T-helper 17 cell (primary cell): ENCODE results near the gene HABP4. TPM values are rescaled to one million over a fixed set of nuclear protein-coding genes. Genes with fewer than 3 reads are reported as not detected.
"Not testable (repeated sequence)": the region's sequence is repeated elsewhere in the genome, so short reads cannot be mapped to it uniquely, and the experiment has no call there.

Source experiments
- ATAC-seq: fragments of 150-1000 bp; cut with Tn5 transposase; 2 replicates; pipeline ENCODE4 v1.10.0; 2021; ENCODE audit warnings: mild to moderate bottlenecking, moderate library complexity
- DNase-seq, 3 donors: peaks; one replicate each; pipeline versions ENCODE4 v3.0.0 to v3.0.0-alpha.2; 2020 to 2021
- H3K9me3 ChIP-seq: one replicate; pipeline ENCODE4 v1.7.0; 2013; ENCODE audit warnings: low read length, mild to moderate bottlenecking; ENCODE audit not compliant: control insufficient read depth, poor library complexity, severe bottlenecking
- H3K27ac Mint-ChIP-seq: one replicate; pipeline ENCODE4 v1.8.0; 2022; ENCODE audit warnings: mild to moderate bottlenecking, moderate library complexity, mixed read lengths
- H3K27me3 Mint-ChIP-seq: one replicate; pipeline ENCODE4 v1.8.0; 2022; ENCODE audit warnings: mixed read lengths
- H3K36me3 Mint-ChIP-seq: one replicate; pipeline ENCODE4 v1.8.0; 2022; ENCODE audit warnings: low read depth, mixed read lengths
- H3K4me1 Mint-ChIP-seq: one replicate; pipeline ENCODE4 v1.8.0; 2022; ENCODE audit warnings: mild to moderate bottlenecking, mixed read lengths
- H3K4me3 Mint-ChIP-seq: one replicate; pipeline ENCODE4 v1.8.0; 2022; ENCODE audit warnings: mild to moderate bottlenecking, moderate library complexity, mixed read lengths
- total RNA-seq, 4 donors: library from RNA in 2 of 4; stranded (reverse) in 2 of 4; gene quantifications; one replicate each; pipeline ENCODE4 v1.2.3 and lab custom pipeline; 2022 to 2026

Gene HABP4
- total RNA-seq, 2 donors from 2014 or later: 16.6 to 21.3 TPM

GRCh38 chr9:96500696-96501632 is 51.0 kb downstream of the HABP4 start:
- H3K36me3 Mint-ChIP-seq: peaks cover 3% of the 10 kb centered on the region
- no peaks in the 10 kb centered on the region for H3K9me3 ChIP-seq
- H3K4me3 Mint-ChIP-seq: no peak overlapping the region
- H3K4me1 Mint-ChIP-seq: peaks cover 2% of the 10 kb centered on the region
- DNase-seq (no peak), ATAC-seq (no peak)
- H3K27me3 Mint-ChIP-seq: no peaks in the 10 kb centered on the region
- no peak overlapping the region for H3K27ac Mint-ChIP-seq

- no peak for ATAC-seq
- Mint-ChIP-seq H3K27me3 (no peaks in the 10 kb centered on the region), H3K4me1 (peaks cover 2% of the 10 kb centered on the region), H3K27ac (no peak overlapping the region), H3K4me3 (no peak overlapping the region), H3K36me3 (peaks cover 3% of the 10 kb centered on the region)
- no peaks in the 10 kb centered on the region for H3K9me3 ChIP-seq
- no peak for DNase-seq
Observed at GRCh38 chr9:96501633-96502538, 51.9 kb downstream of the HABP4 start.

- Mint-ChIP-seq H3K27ac (no peak overlapping the region), H3K27me3 (no peaks in the 10 kb centered on the region), H3K36me3 (peaks cover 3% of the 10 kb centered on the region), H3K4me1 (peaks cover 2% of the 10 kb centered on the region), H3K4me3 (no peak overlapping the region)
- ATAC-seq (no peak), DNase-seq (no peak)
- no peaks in the 10 kb centered on the region for H3K9me3 ChIP-seq
Observed at GRCh38 chr9:96502539-96503373, 52.8 kb downstream of the HABP4 start.

DNA sequence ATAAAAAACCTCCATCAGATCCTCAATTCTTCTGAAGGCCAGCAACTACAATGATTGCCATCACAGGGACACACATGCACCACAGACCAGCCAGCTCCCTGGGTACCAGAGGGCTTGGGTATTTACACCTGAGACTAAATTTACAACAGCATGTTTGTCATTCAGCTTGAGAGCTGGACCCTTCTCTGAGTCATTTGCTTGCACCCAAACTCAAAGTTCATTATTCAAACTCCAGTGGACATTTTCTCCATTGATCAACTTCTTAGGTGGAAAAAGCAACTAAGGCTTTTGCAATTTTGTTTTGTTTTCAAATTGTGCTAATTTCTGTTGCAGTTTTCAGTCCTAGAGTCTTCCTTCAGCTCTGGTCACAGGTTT is 53.4 kb downstream of the HABP4 start:
- not testable (repeated sequence) for ATAC-seq, H3K9me3 ChIP-seq, H3K27me3 Mint-ChIP-seq, H3K4me1 Mint-ChIP-seq, H3K36me3 Mint-ChIP-seq, DNase-seq, H3K4me3 Mint-ChIP-seq, H3K27ac Mint-ChIP-seq

DNA sequence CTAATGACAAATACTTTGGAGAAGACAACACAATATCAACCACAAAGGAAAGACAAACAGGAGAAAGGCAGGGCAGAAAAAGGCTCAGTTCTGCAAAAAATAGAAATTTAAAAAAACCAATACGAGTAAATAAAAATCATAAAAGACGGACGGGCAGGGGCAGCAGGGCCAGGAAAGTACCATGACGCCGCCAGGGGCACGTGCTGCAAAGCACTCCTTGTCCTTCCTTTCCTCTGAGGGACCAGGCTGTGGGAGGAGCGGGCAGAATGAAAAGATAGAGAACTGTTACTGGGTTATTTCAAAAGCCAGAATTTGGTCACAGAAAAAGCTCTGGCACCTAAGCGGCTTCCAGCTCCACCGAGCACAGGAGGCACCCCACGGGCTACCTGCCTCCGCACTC is 53.9 kb downstream of the HABP4 start:
- Mint-ChIP-seq H3K27ac (no peak overlapping the region), H3K27me3 (no peaks in the 10 kb centered on the region), H3K36me3 (peaks cover 3% of the 10 kb centered on the region), H3K4me3 (no peak overlapping the region), H3K4me1 (peaks cover 2% of the 10 kb centered on the region)
- ATAC-seq: no peak
- no peaks in the 10 kb centered on the region for H3K9me3 ChIP-seq
- DNase-seq: no peak

- Mint-ChIP-seq H3K4me3 (no peak overlapping the region), H3K36me3 (peaks cover 3% of the 10 kb centered on the region), H3K27ac (no peak overlapping the region), H3K4me1 (peaks cover 2% of the 10 kb centered on the region), H3K27me3 (no peaks in the 10 kb centered on the region)
- no peaks in the 10 kb centered on the region for H3K9me3 ChIP-seq
- ATAC-seq (no peak), DNase-seq (no peak)
Observed at GRCh38 chr9:96505316-96505991, 55.5 kb downstream of the HABP4 start.

DNA sequence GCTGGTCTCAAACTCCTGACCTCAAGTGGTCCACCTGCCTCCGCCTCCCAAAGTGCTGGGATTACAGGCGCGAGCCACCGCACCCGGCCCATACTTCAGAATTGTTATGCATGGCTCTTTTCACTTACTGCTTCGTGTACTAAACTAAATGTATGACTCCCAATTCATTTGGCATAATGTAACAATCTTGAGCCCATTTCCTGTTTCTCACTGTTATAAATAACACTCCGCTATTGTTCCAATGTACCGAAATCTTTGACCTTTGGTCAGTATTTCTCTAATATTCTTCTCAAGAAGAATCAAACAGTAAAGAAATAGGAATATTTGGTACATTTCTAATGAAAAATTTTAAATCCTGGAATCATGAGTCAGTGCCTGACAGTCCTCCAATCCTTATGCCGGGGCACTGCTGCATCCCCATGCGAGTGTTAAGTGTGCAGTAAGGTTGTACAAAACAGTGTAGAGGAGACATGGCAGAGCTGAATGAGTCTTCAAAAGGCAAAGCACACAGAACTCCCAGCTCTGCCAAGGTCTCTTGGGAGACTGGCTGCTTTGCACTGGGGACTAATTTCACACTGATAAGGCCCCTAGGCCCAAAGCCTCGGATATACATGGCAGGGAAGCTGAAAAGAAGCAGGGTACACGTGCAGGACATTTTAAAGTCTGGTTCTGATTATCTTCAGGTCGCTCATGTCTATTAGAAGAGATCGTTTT is 58.4 kb downstream of the HABP4 start:
- no peaks in the 10 kb centered on the region for H3K9me3 ChIP-seq
- no peaks in the 10 kb centered on the region for H3K27me3 Mint-ChIP-seq
- ATAC-seq (no peak), DNase-seq (no peak)
- H3K36me3 Mint-ChIP-seq: peaks cover 3% of the 10 kb centered on the region
- no peak overlapping the region for H3K4me3 Mint-ChIP-seq
- H3K4me1 Mint-ChIP-seq: no peaks in the 10 kb centered on the region
- H3K27ac Mint-ChIP-seq: peak overlapping the region; percentile 61

- Mint-ChIP-seq H3K36me3 (no peaks in the 10 kb centered on the region), H3K4me1 (no peaks in the 10 kb centered on the region), H3K27ac (no peak overlapping the region), H3K4me3 (no peak overlapping the region), H3K27me3 (no peaks in the 10 kb centered on the region)
- ATAC-seq: no peak
- DNase-seq: no peak
- H3K9me3 ChIP-seq: no peaks in the 10 kb centered on the region
Observed at GRCh38 chr9:96509026-96509425, 59.1 kb downstream of the HABP4 start.

DNA sequence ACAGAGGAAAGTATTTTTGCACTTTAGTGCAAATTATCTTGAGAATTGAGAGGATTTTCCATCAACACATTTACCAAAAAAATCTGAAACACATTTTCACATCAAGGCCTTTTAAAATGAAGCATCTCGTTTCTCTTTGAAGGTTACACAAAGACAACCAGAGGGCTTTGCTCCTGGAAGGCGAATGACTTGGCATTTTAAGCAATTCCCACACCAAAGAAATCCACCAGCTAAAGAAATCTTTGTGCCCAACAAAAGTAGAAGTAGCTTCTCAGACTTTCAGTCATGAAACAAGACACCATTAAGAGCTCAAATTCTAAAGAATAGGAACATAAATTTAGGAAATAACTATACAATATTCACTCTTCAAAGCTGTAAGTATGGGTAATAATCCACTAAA is 59.9 kb downstream of the HABP4 start:
- H3K36me3 Mint-ChIP-seq: peaks cover 1% of the 10 kb centered on the region
- H3K27me3 Mint-ChIP-seq: no peaks in the 10 kb centered on the region
- H3K27ac Mint-ChIP-seq: no peak overlapping the region
- no peak for DNase-seq
- H3K9me3 ChIP-seq: no peaks in the 10 kb centered on the region
- ATAC-seq: no peak
- H3K4me1 Mint-ChIP-seq: peaks cover under 1% of the 10 kb centered on the region
- no peak overlapping the region for H3K4me3 Mint-ChIP-seq

DNA sequence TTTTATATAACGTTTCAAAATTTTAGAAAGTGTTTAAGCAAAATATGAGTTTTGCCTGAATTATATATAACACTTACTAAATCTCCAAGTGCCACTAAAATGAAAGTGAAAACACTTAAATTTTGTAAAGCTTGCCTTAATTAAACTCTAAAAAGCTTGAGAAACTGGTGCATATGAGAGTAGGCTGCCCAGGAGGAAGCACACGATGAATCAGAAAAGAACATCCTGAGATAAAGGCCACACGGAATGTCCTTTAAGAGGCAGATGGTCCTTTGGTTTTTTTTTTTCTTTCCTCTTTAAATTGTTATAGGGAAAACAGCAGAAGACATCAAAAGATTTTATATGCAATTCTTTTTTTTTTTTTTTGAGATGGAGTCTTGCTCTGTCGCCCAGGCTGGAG is 60.3 kb downstream of the HABP4 start:
- no peaks in the 10 kb centered on the region for H3K9me3 ChIP-seq
- peaks cover 2% of the 10 kb centered on the region for H3K36me3 Mint-ChIP-seq
- no peak for DNase-seq
- peaks cover 2% of the 10 kb centered on the region for H3K4me1 Mint-ChIP-seq
- no peak for ATAC-seq
- H3K4me3 Mint-ChIP-seq: no peak overlapping the region
- H3K27ac Mint-ChIP-seq: no peak overlapping the region
- no peaks in the 10 kb centered on the region for H3K27me3 Mint-ChIP-seq

- H3K36me3 Mint-ChIP-seq: peaks cover 2% of the 10 kb centered on the region
- H3K9me3 ChIP-seq: no peaks in the 10 kb centered on the region
- no peak for DNase-seq
- H3K4me3 Mint-ChIP-seq: no peak overlapping the region
- peaks cover 5% of the 10 kb centered on the region for H3K4me1 Mint-ChIP-seq
- H3K27ac Mint-ChIP-seq: no peak overlapping the region
- no peaks in the 10 kb centered on the region for H3K27me3 Mint-ChIP-seq
- ATAC-seq: no peak
Observed at GRCh38 chr9:96512240-96512639, 62.3 kb downstream of the HABP4 start.

DNA sequence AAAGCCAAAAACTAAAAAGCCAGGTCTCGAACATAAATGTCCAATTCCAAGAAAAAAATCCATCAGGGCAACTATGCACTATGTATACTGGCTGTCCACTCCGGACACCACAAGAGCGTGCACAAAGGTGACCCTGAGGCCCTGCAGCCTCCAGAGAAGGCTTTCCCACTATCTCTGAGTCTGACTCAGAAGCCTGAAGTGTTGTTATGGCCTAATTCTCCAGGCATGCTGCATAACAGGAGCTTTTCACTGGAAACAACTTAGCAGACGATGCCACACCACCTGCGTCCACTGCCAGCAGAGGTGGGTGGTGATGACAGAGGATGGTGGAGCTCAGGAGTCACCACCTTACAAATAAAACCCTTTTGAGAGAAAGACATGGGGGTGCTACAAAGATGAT is 63.7 kb downstream of the HABP4 start:
- Mint-ChIP-seq H3K4me3 (no peak overlapping the region), H3K27me3 (no peaks in the 10 kb centered on the region), H3K4me1 (peaks cover 5% of the 10 kb centered on the region), H3K36me3 (peaks cover 2% of the 10 kb centered on the region), H3K27ac (no peak overlapping the region)
- DNase-seq (no peak), ATAC-seq (no peak)
- no peaks in the 10 kb centered on the region for H3K9me3 ChIP-seq
